T-helper 1 cell treated with Interleukin-12 subunit alpha and Interleukin-12 subunit beta and Interleukin-4 antibody, amounts not matched to agents 30 ng/mL and 1 ng/mL, for 36 hours (primary cell): ENCODE data around the gene ADAMTSL1. TPM values are rescaled to one million over a fixed set of nuclear protein-coding genes. Genes with fewer than 3 reads are reported as not detected.

Experiments used
- intact Hi-C: fragments of 100-400 bp; cut with micrococcal nuclease; formaldehyde crosslinking; loops from one replicate; pipeline ENCODE4 v1.15.1; 2024
- total RNA-seq: library from RNA; stranded (reverse); gene quantifications from 2 replicates; pipeline ENCODE4 v1.2.3, GENCODE V29; 2022

ADAMTSL1 gene
- total RNA-seq, 1 donor from 2014 or later: not detected

GRCh38 chr9:18499980-18500379 is 26.0 kb downstream of the ADAMTSL1 start:
- intact Hi-C loops: no loop called here

GRCh38 chr9:18500451-18500850 is 26.5 kb downstream of the ADAMTSL1 start:
- intact Hi-C loops: no loop called here

GRCh38 chr9:18501949-18502348 is 28.0 kb downstream of the ADAMTSL1 start:
- intact Hi-C loops: no loop called here

- intact Hi-C loops: no loop called here
These were observed 28.6 kb downstream of the ADAMTSL1 start for GRCh38 chr9:18502546-18502945.

GRCh38 chr9:18504707-18505106 is 30.8 kb downstream of the ADAMTSL1 start:
- intact Hi-C loops: no loop called here

GRCh38 chr9:18507151-18507550 is 33.2 kb downstream of the ADAMTSL1 start:
- intact Hi-C loops: no loop called here

- intact Hi-C loops: no loop called here
These were observed 42.6 kb downstream of the ADAMTSL1 start for GRCh38 chr9:18516514-18516913.

GRCh38 chr9:18516965-18517364 is 43.0 kb downstream of the ADAMTSL1 start:
- intact Hi-C loops: no loop called here

- intact Hi-C loops: no loop called here
These were observed 46.6 kb downstream of the ADAMTSL1 start for GRCh38 chr9:18520416-18521047.

GRCh38 chr9:18526685-18527084 is 52.7 kb downstream of the ADAMTSL1 start:
- intact Hi-C loops: no loop called here

GRCh38 chr9:18531136-18532065 is 57.4 kb downstream of the ADAMTSL1 start:
- intact Hi-C loops: no loop called here

- intact Hi-C loops: no loop called here
These were observed 60.7 kb downstream of the ADAMTSL1 start for GRCh38 chr9:18534611-18535010.

GRCh38 chr9:18536554-18536953 is 62.6 kb downstream of the ADAMTSL1 start:
- intact Hi-C loops: no loop called here

- intact Hi-C loops: no loop called here
These were observed 65.3 kb downstream of the ADAMTSL1 start for GRCh38 chr9:18539203-18539693.

GRCh38 chr9:18542837-18543405 is 69.0 kb downstream of the ADAMTSL1 start:
- intact Hi-C loops: no loop called here

- intact Hi-C loops: no loop called here
These were observed 69.6 kb downstream of the ADAMTSL1 start for GRCh38 chr9:18543406-18544192.

- intact Hi-C loops: no loop called here
These were observed 70.5 kb downstream of the ADAMTSL1 start for GRCh38 chr9:18544456-18544855.

- intact Hi-C loops: no loop called here
These were observed 71.8 kb downstream of the ADAMTSL1 start for GRCh38 chr9:18545636-18546360.

- intact Hi-C loops: no loop called here
These were observed 74.5 kb downstream of the ADAMTSL1 start for GRCh38 chr9:18548456-18548855.

- intact Hi-C loops: no loop called here
These were observed 75.8 kb downstream of the ADAMTSL1 start for GRCh38 chr9:18549772-18550171.

GRCh38 chr9:18550286-18550685 is 76.3 kb downstream of the ADAMTSL1 start:
- intact Hi-C loops: no loop called here
